Prostate gland (tissue), 2 donors: Measurements from ENCODE around the gene LMBRD2.

Experiments used
- POLR2A ChIP-seq: fragments of 450-650 bp; IDR thresholded peaks from one replicate; pipeline ENCODE4 v1.6.1; 2016; ENCODE audit warnings: antibody characterized with exemption, mild to moderate bottlenecking
- POLR2AphosphoS5 ChIP-seq: sonication (generic); formaldehyde crosslinking; IDR thresholded peaks from one replicate; pipeline ENCODE4 v1.6.1; 2017; ENCODE audit warnings: antibody characterized with exemption
- TF ChIP-seq, protein P1 (sequence below), 4 experiments: fragments of 200-600 bp in 2 of 4; fragments of 450-650 bp in 2 of 4; sonication (generic) in 2 of 4; IDR thresholded peaks; 1 replicate in 3 of 4; 2 replicates in 1 of 4; pipeline ENCODE4 v1.5.1; 2016 to 2019; ENCODE audit warnings: antibody characterized with exemption in 4 of 4, mild to moderate bottlenecking in 2 of 4, moderate library complexity in 2 of 4

- TF ChIP-seq, protein P1, sequence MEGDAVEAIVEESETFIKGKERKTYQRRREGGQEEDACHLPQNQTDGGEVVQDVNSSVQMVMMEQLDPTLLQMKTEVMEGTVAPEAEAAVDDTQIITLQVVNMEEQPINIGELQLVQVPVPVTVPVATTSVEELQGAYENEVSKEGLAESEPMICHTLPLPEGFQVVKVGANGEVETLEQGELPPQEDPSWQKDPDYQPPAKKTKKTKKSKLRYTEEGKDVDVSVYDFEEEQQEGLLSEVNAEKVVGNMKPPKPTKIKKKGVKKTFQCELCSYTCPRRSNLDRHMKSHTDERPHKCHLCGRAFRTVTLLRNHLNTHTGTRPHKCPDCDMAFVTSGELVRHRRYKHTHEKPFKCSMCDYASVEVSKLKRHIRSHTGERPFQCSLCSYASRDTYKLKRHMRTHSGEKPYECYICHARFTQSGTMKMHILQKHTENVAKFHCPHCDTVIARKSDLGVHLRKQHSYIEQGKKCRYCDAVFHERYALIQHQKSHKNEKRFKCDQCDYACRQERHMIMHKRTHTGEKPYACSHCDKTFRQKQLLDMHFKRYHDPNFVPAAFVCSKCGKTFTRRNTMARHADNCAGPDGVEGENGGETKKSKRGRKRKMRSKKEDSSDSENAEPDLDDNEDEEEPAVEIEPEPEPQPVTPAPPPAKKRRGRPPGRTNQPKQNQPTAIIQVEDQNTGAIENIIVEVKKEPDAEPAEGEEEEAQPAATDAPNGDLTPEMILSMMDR (IDR thresholded peaks at IDR 0.05): no peak
- no peak for TF ChIP-seq POLR2A
- no peak for TF ChIP-seq POLR2AphosphoS5
Measured at GRCh38 chr5:36055984-36056383, 95.7 kb downstream of the LMBRD2 start.
